GM18870 (cell line): Measurements from ENCODE around the gene SSUH2.
"Not testable (repeated sequence)": the region's sequence is repeated elsewhere in the genome, so short reads cannot be mapped to it uniquely, and the experiment has no call there.

ENCODE experiments used
- ATAC-seq: cut with Tn5 transposase; IDR thresholded peaks from one replicate; pipeline ENCODE4 v1.9.1; 2021; ENCODE audit warnings: moderate library complexity; ENCODE audit not compliant: unreplicated experiment

SSUH2 gene

GRCh38 chr3:8644748-8645390 lies at the start of gene SSUH2:
Gene SSUH2 (minus strand): TSS chr3:8644798. CDS start chr3:8644758, 40 bp downstream.
- ATAC-seq = no peak

- ATAC-seq = not testable (repeated sequence)
Observed at GRCh38 chr3:8691295-8691694, 46.7 kb upstream of the SSUH2 start.

GRCh38 chr3:8684992-8685391 lies 40.4 kb upstream of the SSUH2 start:
- ATAC-seq = not testable (repeated sequence)

- not testable (repeated sequence) for ATAC-seq
Observed at GRCh38 chr3:8682850-8683574, 38.4 kb upstream of the SSUH2 start.

- ATAC-seq = not testable (repeated sequence)
Observed at GRCh38 chr3:8681881-8682538, 37.4 kb upstream of the SSUH2 start.

GRCh38 chr3:8681349-8681748 lies 36.8 kb upstream of the SSUH2 start:
- no peak for ATAC-seq

GRCh38 chr3:8679817-8680553 lies 35.4 kb upstream of the SSUH2 start:
- ATAC-seq = not testable (repeated sequence)

- ATAC-seq = no peak
Observed at GRCh38 chr3:8678751-8679150, 34.2 kb upstream of the SSUH2 start.

- not testable (repeated sequence) for ATAC-seq
Observed at GRCh38 chr3:8677258-8677657, 32.7 kb upstream of the SSUH2 start.

GRCh38 chr3:8675591-8675990 lies 31.0 kb upstream of the SSUH2 start:
- not testable (repeated sequence) for ATAC-seq

GRCh38 chr3:8673083-8673737 lies 28.6 kb upstream of the SSUH2 start:
- ATAC-seq = no peak

GRCh38 chr3:8669019-8669418 lies 24.4 kb upstream of the SSUH2 start:
- no peak for ATAC-seq

GRCh38 chr3:8668216-8668615 lies 23.6 kb upstream of the SSUH2 start:
- ATAC-seq = no peak

- ATAC-seq = no peak
Observed at GRCh38 chr3:8667463-8668091, 23.0 kb upstream of the SSUH2 start.

GRCh38 chr3:8665407-8665896 lies 20.9 kb upstream of the SSUH2 start:
- ATAC-seq = peak; percentile 69

- ATAC-seq = no peak
Observed at GRCh38 chr3:8663177-8664061, 18.8 kb upstream of the SSUH2 start.

- ATAC-seq = no peak
Observed at GRCh38 chr3:8662594-8662993, 18.0 kb upstream of the SSUH2 start.

GRCh38 chr3:8660175-8661118 lies 15.8 kb upstream of the SSUH2 start:
- no peak for ATAC-seq
